H1 (cell line): ENCODE results near the gene RNF215. TPM values are rescaled to one million over a fixed set of nuclear protein-coding genes. Genes with fewer than 3 reads are reported as not detected.

Source experiments
- ASH2L ChIP-seq: fragments of 200-600, 300-600 bp; sonication (generic); IDR thresholded peaks from one replicate; pipeline ENCODE4 v1.7.1; 2017; ENCODE audit warnings: low read length
- ATF2 ChIP-seq: IDR thresholded peaks from 2 replicates; pipeline ENCODE4 v1.6.1; 2012; ENCODE audit warnings: low read length, inconsistent platforms
- BRCA1 ChIP-seq: IDR thresholded peaks from 2 replicates; pipeline ENCODE4 v1.6.1; 2012; ENCODE audit warnings: low read depth, low read length, improper control_type of control experiment
- CBX8 ChIP-seq: fragments of 300-800, 300-1000 bp; sonication (generic); IDR thresholded peaks from 2 replicates; pipeline ENCODE4 v1.7.1; 2016; ENCODE audit warnings: low read depth, low read length, borderline replicate concordance
- CHD1 ChIP-seq: IDR thresholded peaks from 2 replicates; pipeline ENCODE4 v1.6.1; 2012; ENCODE audit warnings: low read depth, low read length, improper control_type of control experiment
- CHD2 ChIP-seq: IDR thresholded peaks from 2 replicates; pipeline ENCODE4 v1.6.1; 2012; ENCODE audit warnings: low read length, improper control_type of control experiment
- CREB1 ChIP-seq: IDR thresholded peaks from 2 replicates; pipeline ENCODE4 v1.6.1; 2012; ENCODE audit warnings: inconsistent platforms
- FOSL1 ChIP-seq: IDR thresholded peaks from 2 replicates; pipeline ENCODE4 v1.6.1; 2011; ENCODE audit warnings: mild to moderate bottlenecking, low read depth, low read length, moderate library complexity; ENCODE audit not compliant: insufficient read depth
- JUN ChIP-seq: IDR thresholded peaks from 2 replicates; pipeline ENCODE4 v1.6.1; 2011; ENCODE audit warnings: low read depth, mild to moderate bottlenecking, improper control_type of control experiment, low read length
- KDM5A ChIP-seq: fragments of 200-600 bp; IDR thresholded peaks from 2 replicates; pipeline ENCODE4 v1.7.1; 2012; ENCODE audit warnings: mild to moderate bottlenecking, low read length, inconsistent platforms, mixed read lengths
- PHF8 ChIP-seq: fragments of 200-600 bp; sonication (generic); conservative IDR thresholded peaks from 2 replicates; pipeline ENCODE4 v1.7.1; 2012; ENCODE audit warnings: low read depth, mild to moderate bottlenecking, inconsistent platforms, low read length, moderate library complexity
- POLR2AphosphoS5 ChIP-seq: IDR thresholded peaks from 2 replicates; pipeline ENCODE4 v1.6.1; 2011; ENCODE audit warnings: low read depth, low read length
- RBBP5 ChIP-seq: IDR thresholded peaks from 2 replicates; pipeline ENCODE4 v1.7.1; 2012; ENCODE audit warnings: low read depth, mild to moderate bottlenecking, inconsistent platforms, low read length, moderate library complexity, borderline replicate concordance
- RXRA ChIP-seq: IDR thresholded peaks from 2 replicates; pipeline ENCODE4 v1.6.1; 2011; ENCODE audit warnings: low read depth, mild to moderate bottlenecking, low read length, moderate library complexity; ENCODE audit not compliant: insufficient read depth
- SAP30 ChIP-seq: fragments of 300-600 bp; sonication (generic); IDR thresholded peaks from 2 replicates; pipeline ENCODE4 v1.7.1; 2012; ENCODE audit warnings: low read length, moderate library complexity, mild to moderate bottlenecking, inconsistent platforms; ENCODE audit not compliant: insufficient read depth, insufficient replicate concordance
- SP1 ChIP-seq: IDR thresholded peaks from 2 replicates; pipeline ENCODE4 v1.6.1; 2011; ENCODE audit warnings: low read depth, low read length
- SUZ12 ChIP-seq: fragments of 200-600 bp; sonication (generic); IDR thresholded peaks from 2 replicates; pipeline ENCODE4 v1.6.1; 2012; ENCODE audit warnings: mild to moderate bottlenecking, inconsistent platforms, low read length, moderate library complexity, mixed read lengths
- TBP ChIP-seq: IDR thresholded peaks from 2 replicates; pipeline ENCODE4 v1.6.1; 2011; ENCODE audit warnings: low read depth, low read length, improper control_type of control experiment
- TCF12 ChIP-seq: IDR thresholded peaks from 2 replicates; pipeline ENCODE4 v1.6.1; 2011; ENCODE audit warnings: low read depth, mild to moderate bottlenecking, low read length
- ZNF274 ChIP-seq: IDR thresholded peaks from 2 replicates; pipeline ENCODE4 v1.7.0; 2012; ENCODE audit warnings: low read length, borderline replicate concordance; ENCODE audit errors: extremely low read depth
- polyA plus RNA-seq, 7 experiments: library from polyadenylated mRNA; depleted of rRNA in 3 of 7; stranded (reverse) in 5 of 7; unstranded in 2 of 7; fragments of >200 nt in 5 of 7; fragments of 200-250 nt in 2 of 7; gene quantifications; 1 replicate in 5 of 7; 2 replicates in 1 of 7; 4 replicates in 1 of 7; pipeline versions ENCODE4 v1.2.1 to v1.2.3, GENCODE V29; 2011 to 2013; ENCODE audit warnings: missing spikeins in 2 of 7, mixed read lengths in 2 of 7
- total RNA-seq: library from RNA; stranded (reverse); fragmentation: NEBNext Ultra II Directional; extraction: Animal tissue kit (Norgen Biotek cat#: 25700); gene quantifications from 2 replicates; pipeline ENCODE4 v1.2.1, GENCODE V29; 2021
- TF ChIP-seq, protein P1 (sequence below): IDR thresholded peaks from 2 replicates; pipeline ENCODE4 v1.6.1; 2012; ENCODE audit warnings: inconsistent platforms

The RNF215 gene
- total and polyA plus RNA-seq, 2 of the 8 experiments (the other 6 are each of a cell fraction or from before 2014, with no cell fraction given): 13.1 to 19.0 TPM

DNA sequence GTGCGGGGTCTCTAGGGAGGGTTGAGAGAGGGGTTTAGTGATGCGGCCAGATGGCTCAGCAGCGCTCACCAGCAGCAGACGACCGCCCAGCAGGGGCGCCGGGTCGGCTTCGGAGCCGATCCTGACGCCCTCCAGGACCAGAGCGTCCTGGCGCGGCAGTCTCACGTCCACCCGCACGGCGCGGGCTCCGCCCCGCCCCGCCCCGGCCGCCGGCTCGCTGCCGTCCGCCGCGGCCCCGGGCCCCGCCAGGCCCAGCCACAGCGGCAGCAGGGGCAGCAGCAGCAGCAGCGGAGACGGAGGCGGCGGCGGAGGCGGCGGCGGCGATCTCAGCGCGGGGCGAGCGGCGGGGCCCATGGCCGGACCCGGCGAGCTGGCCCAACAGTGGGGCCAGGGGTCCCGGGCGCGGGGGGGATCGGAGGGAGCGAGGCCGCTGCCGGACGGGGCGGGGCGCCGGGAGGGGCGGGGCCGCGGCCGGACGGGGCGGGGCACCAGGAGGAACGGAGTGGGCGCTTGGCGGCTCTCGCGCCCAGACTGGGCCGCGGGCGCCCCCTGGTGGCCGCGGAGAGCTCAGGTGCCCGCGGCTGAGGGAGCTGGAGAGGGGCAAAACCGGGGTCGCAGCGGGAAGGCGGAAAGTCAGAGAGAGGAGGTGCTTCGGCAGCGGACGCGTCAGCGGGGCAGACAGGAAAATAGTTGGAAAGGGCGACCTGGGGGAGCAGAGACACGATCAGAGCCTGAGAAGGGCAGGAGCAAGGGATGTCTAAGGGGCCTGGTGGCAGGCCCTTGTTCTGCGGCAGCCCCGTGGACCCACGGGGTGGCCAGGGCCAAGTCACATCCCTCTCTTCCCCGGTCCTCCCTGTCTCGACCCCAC is at the start of gene RNF215 (continued):
- 0 out of 2 replicates have a peak, but pooled peaks have one; percentile 48 for TF ChIP-seq RXRA
- TF ChIP-seq CHD2: no peak
- peak; percentile 56 for TF ChIP-seq CREB1
- 0 out of 2 replicates have a peak, but pooled peaks have one; percentile 45 for TF ChIP-seq FOSL1
- no peak for TF ChIP-seq BRCA1
- TF ChIP-seq, protein P1, sequence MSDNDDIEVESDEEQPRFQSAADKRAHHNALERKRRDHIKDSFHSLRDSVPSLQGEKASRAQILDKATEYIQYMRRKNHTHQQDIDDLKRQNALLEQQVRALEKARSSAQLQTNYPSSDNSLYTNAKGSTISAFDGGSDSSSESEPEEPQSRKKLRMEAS: peak; percentile 39; the same call in 1 of the 2 replicates
- TF ChIP-seq SP1: no peak
- TF ChIP-seq ASH2L: peak; percentile 48
- no peak for TF ChIP-seq SUZ12
- TF ChIP-seq TCF12: 0 out of 2 replicates have a peak, but pooled peaks have one; percentile 30
- no peak for TF ChIP-seq CBX8
- TF ChIP-seq CHD1: no peak
- TF ChIP-seq ZNF274: no peak
- TF ChIP-seq KDM5A: no peak
- TF ChIP-seq JUN: no peak
- no peak for TF ChIP-seq POLR2AphosphoS5
- TF ChIP-seq PHF8: 0 out of 2 replicates have a peak, but pooled peaks have one; percentile 39
- peak; percentile 13; the same call in 1 of the 2 replicates for TF ChIP-seq TBP
- TF ChIP-seq ATF2: no peak
- no peak; the same call in 1 of the 2 replicates for TF ChIP-seq RBBP5
- no peak for TF ChIP-seq SAP30
